ENCODE data around the gene FBXW7.

FBXW7 gene

DNA sequence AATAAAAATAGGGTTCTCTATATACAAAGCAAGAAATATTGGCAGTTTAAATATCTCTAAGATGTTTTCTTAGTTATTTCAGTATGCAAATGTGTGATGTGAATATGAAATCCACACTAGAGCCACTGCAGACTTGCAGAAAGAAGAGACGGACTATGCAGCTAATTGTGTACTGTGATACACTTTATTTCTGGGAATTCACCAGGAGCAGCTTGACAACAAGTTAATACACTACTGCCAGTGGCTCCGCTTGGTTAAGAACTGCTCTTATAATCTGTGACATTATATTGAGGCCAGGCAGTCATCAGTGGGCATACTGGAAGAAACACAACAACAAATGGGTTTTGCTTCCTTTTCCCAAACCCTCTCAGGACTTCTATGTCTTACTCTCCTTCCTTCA, 172.0 kb downstream of the FBXW7 start:
- DNase-seq, result peak; percentile 18

DNA sequence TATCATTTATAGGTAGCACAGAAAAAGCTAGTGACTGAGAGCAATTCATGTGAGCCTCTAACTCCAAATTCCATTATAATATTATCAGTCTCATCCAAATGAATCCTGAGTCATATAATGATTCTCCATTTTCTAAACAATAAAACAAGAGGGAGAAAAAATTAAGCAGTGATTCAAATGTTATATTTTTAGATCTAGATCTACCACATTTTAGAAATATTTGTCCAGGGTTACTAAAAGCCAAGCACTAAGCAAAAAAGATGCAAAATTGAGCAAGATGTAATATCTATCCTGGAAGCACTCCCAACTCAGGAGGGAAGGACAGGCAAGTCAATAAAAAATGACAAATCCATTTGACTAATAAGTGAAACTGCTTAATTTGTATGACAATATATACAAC, 172.8 kb downstream of the FBXW7 start:
- no peak for DNase-seq

GRCh38 chr4:152360045-152360410, 175.9 kb downstream of the FBXW7 start:
- no peak for DNase-seq

GRCh38 chr4:152359208-152360044, 176.5 kb downstream of the FBXW7 start:
- no peak for DNase-seq

DNA sequence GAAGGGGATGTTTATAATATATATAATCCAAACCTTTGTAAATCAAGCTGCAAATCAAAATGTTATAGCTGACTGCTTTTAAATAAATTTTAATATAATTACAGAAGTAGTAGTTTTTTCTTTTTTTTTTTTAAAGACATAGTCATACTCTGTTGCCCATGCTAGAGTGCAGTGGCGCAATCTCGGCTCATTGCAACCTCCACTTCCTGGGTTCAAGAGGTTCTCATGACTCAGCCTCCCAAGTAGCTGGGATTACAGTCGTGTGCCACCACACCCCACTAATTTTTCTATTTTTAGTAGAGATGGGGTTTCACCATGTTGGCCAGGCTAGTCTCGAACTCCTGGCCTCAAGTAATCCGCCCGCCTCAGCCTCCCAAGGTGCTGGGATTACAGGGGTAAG, 178.7 kb downstream of the FBXW7 start:
- DNase-seq, result no peak

DNA sequence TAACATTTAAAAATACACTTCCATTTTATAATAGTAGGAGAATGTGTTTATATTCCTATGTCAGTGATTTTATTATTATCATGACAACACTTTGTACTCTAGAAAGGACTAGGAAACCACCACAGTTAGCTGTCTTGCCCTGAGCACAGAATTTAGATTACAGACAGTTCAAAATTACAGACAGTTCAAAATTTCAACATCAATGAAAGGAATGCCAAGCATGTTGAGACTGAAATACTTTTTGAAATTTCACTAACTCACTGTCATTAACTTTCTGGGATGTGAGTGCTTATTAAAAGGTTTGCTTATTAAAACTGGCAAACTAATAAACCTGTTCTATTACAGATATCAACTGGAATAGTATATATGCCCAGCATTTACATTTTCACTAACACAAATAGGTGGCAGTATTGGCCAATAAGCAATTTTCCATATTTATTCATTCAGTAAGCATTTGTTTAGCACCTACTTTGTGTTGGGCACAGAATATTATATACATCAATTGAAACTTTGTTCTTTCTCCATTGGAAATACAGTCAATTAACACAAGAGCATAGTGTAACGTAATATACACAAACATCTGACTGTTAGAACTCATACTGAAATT, 179.4 kb downstream of the FBXW7 start:
- no peak for DNase-seq

DNA sequence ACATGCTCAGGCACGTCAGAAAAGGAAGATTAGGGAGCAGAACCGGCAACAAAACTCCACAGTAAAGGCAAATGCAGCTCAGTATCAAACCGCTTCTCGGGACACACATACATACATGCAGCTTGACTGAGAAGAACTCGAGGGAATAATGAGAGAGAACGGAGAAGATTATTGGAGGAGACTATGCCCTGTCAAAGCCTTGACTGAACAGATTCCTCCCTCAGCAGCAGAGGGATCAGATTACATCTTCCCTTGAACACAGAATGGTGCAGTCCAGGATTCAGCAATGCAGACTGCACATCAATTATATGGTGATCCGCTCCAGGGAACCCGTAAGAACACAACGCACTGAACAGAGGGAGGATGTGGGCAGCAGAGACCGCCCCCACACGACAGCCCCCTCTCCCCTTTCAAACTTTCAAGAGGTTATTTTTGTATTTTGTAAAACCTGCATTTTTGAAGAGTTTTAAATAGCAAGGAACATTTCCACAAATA, 183.2 kb downstream of the FBXW7 start:
- peak; percentile 96 for DNase-seq

DNA sequence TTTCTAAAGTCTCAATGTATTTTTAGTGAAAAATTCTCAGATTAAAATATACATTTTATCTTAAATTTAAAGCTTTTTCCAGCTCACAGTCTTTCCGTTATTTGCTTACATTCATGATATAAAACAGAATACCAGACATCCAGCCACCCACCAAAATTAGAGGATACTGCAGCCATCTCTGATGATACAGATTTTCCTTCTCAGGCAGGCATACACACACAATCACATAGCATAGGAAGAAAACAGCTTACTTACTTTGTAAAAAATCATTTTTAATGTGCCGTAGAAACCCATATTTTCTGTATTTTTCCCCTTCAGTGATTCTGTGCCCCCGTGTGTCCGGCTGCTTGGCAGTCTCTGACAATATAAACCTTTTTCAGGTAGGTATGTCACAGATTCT, 183.7 kb downstream of the FBXW7 start:
- no peak for DNase-seq

DNA sequence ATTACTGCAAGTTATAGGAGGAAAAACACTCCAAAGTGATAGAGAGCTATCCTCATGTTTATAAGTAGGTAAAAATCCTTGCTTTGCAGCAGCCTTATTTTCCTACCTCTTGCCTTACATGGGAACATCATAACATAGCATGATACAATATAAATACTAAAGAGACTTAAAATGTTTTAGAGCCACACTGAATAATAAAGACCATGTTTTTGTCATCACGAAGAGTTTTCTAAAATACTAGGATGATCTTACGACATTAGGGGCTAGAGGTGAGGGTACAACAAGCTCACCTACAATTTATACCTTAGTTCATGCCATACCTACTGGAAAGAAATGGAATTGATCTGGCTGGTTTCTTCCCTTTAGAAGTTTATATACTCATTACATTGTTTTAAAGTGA, 184.8 kb downstream of the FBXW7 start:
- DNase-seq, result peak; percentile 24

GRCh38 chr4:152348670-152349069, 187.2 kb downstream of the FBXW7 start:
- DNase-seq, result peak; percentile 20

- DNase-seq, result no peak
Observed at GRCh38 chr4:152346979-152347378, 188.9 kb downstream of the FBXW7 start.

- DNase-seq, result no peak
Observed at GRCh38 chr4:152346526-152346925, 189.4 kb downstream of the FBXW7 start.

- DNase-seq, result no peak
Observed at GRCh38 chr4:152344001-152344400, 191.9 kb downstream of the FBXW7 start.

DNA sequence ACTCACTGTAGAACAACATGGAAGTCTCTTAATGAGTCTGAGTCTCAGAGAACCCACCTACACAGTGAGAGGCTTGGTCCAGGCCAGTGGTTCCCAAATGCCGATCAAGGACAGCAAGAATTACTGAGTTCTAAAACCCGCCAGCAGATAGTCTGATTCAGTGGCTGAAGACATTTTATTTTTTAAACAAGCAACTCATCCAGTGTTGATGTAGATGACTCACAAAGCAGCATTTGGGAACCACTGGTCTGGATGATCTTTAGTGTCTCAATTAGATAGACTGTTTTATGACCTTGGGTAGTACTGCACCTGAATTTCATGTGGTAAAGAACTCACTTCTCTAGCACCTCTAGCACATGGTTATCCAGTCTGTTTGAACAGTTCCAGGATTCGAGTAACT, 193.6 kb downstream of the FBXW7 start:
- no peak for DNase-seq

DNA sequence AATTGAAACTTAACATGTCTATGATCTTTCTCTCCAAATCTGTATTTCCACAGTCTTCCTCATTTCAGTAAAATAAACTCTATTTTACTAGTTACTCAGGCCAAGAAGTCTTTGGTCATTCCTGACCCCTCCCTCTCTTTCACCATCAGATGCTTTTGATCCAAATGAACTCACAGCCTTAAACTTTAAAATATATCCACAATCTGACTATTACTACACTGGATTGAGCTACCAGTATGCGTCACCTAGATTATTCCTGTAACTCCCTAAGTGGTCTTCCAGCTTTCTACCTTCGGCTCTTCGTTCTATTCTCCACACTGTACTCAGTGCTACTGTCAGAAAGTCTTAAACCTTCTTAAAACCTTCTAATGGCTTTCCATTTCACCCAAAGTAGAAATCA, 195.1 kb downstream of the FBXW7 start:
- no peak for DNase-seq

- no peak for DNase-seq
Observed at GRCh38 chr4:152339576-152339975, 196.3 kb downstream of the FBXW7 start.

GRCh38 chr4:152334931-152335330, 201.0 kb downstream of the FBXW7 start:
- no peak for DNase-seq

DNA sequence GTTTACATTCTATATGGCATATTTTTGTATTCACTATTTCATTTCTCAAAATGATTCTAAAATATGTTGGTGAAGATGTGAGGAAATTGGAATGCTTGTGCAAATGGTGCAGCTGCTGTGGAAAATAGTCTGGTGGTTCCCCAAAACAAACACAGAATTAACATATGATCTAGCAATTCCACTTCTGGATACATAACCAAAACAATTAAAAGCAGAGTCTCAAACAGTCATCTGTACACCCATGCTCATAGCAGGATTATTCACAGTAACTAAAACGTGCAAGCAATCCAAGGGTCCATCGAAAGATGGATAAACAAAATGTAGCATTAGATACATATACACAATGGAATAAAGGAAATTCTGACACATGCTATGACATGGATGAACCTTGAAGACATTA, 204.8 kb downstream of the FBXW7 start:
- DNase-seq, result no peak

DNA sequence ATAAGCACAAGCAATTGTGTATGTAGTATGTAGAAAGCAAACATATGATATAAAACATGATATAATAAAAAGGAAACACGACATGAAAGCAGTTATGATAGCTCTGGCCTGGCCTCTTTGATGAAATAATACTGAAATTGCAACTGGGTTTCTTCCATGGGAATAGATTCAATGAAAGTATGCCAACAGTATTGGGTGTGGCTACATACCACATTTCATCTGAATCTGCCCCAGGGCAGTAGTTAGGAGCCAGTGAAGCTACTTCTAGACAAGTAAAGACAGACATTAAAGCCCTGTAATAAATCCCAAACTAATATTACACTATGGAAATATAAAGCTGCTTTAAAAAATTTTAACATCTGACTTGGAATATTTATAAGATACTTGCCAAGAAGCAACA, 207.3 kb downstream of the FBXW7 start:
- DNase-seq, result no peak

- DNase-seq, result no peak
Observed at GRCh38 chr4:152327606-152328453, 208.1 kb downstream of the FBXW7 start.

DNA sequence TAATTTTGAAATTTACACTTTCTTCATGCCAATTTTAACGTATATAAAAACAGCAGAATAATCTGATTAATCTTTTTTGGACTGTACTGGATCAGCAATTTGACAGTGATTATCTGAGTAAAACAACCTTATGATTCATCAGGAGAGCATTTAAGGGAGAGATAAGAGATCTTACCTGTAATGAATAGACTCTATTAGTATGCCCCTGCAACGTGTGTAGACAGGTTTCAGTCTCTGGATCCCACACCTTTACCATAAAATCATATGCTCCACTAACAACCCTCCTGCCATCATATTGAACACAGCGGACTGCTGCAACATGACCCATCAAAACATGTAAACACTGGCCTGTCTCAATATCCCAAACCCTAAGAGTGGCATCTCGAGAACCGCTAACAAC, 210.1 kb downstream of the FBXW7 start:
- peak; percentile 35 for DNase-seq

DNA sequence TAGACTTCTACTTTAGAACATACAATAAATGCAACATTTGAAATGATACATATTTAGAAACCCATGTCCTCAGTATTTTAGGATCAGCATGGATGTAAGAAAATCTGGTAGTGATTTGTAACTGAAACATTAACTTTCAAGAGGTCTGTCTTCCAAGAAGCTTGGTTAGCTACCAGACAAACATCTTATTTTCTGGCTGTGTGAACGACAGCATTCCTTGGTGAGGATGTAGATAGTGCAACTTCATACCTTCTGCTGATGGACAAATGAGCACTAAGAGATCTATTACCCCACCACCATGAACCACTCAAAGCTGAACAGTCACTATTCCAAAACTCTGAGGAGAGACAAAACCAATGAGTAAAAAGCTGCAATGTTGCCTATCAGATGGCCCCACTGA, 212.7 kb downstream of the FBXW7 start:
- no peak for DNase-seq

DNA sequence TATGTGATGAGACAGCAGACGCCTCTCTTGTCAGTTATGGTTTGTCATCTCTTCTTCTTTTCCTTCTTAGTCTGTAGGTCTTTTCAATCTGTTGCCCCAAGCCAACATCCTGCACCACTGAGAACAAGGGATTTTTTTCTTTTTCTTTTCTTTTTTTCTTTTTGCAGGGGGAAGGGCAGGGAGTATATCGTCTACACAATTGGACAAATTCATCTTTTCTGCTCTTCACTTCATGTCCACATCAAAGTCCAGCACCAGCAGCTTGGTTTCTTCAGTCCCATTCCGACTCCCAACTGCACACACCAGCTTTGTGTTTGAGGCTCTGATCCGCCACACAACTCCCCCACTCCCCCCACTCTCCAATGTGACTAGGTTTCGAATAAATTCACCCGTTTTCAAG, 213.2 kb downstream of the FBXW7 start:
- no peak for DNase-seq

- no peak for DNase-seq
Observed at GRCh38 chr4:152321923-152322322, 214.0 kb downstream of the FBXW7 start.
